Lung (tissue), 12 donors: ENCODE results near the gene PDZD2. TPM values are rescaled to one million over a fixed set of nuclear protein-coding genes. Genes with fewer than 3 reads are reported as not detected.

Source experiments
- ATAC-seq: fragments of 200-7000 bp; cut with Tn5 transposase; one replicate; pipeline ENCODE4 v1.9.1; 2020; ENCODE audit warnings: moderate number of reproducible peaks; ENCODE audit not compliant: insufficient read depth, low FRiP score
- DNase-seq, 3 donors: peaks; one replicate each; pipeline ENCODE4 v3.0.0-alpha.2; 2013 to 2017
- H3K27ac ChIP-seq, 2 donors: one replicate each; pipeline ENCODE4 v1.5.1; 2013; ENCODE audit warnings: mild to moderate bottlenecking in 2 of 2, moderate library complexity in 2 of 2, control low read depth in 1 of 2, inconsistent platforms in 1 of 2, low read depth in 1 of 2, low read length in 1 of 2
- H3K27me3 ChIP-seq, 3 donors: one replicate each; pipeline ENCODE4 v1.5.1; 2013; ENCODE audit warnings: low read length in 2 of 3; ENCODE audit not compliant: control insufficient read depth in 3 of 3, insufficient read depth in 3 of 3
- H3K36me3 ChIP-seq, 4 donors: one replicate each; pipeline ENCODE4 v1.5.1; 2013; ENCODE audit warnings: low read length in 4 of 4, mild to moderate bottlenecking in 1 of 4, moderate library complexity in 1 of 4; ENCODE audit not compliant: control insufficient read depth in 4 of 4, insufficient read depth in 4 of 4
- H3K4me1 ChIP-seq, 5 donors: one replicate each; pipeline ENCODE4 v1.5.1; 2013; ENCODE audit warnings: low read length in 5 of 5, mild to moderate bottlenecking in 2 of 5, moderate library complexity in 1 of 5; ENCODE audit not compliant: control insufficient read depth in 5 of 5, insufficient read depth in 5 of 5
- H3K4me3 ChIP-seq: one replicate; pipeline ENCODE4 v1.5.1; 2013; ENCODE audit warnings: mild to moderate bottlenecking, control low read depth, moderate library complexity
- H3K9ac ChIP-seq, 2 donors: one replicate each; pipeline ENCODE4 v1.5.1; 2013; ENCODE audit warnings: low read length in 2 of 2, control low read depth in 1 of 2; ENCODE audit not compliant: insufficient read depth in 1 of 2
- H3K9me3 ChIP-seq, 4 donors: one replicate each; pipeline ENCODE4 v1.5.1; 2013; ENCODE audit warnings: low read length in 3 of 4, mild to moderate bottlenecking in 1 of 4, moderate library complexity in 1 of 4; ENCODE audit not compliant: control insufficient read depth in 4 of 4, insufficient read depth in 3 of 4
- WGBS, 2 donors: extraction: QIAGEN DNeasy Blood & Tissue Kit; methylation state at CpG; one replicate each; pipeline ENCODE4 v1.1.7; 2013; 5-methylcytosine and 5-hydroxymethylcytosine counted together
- polyA plus RNA-seq, 2 donors: library from polyadenylated mRNA; stranded (reverse); fragments of 200-250 nt; gene quantifications; one replicate each; pipeline ENCODE4 v1.2.1, GENCODE V29; 2013
- total RNA-seq, 2 donors: library from RNA; depleted of rRNA in 1 of 2; stranded (reverse); fragments of >200 nt in 1 of 2; gene quantifications; one replicate each; pipeline ENCODE4 v1.2.1, GENCODE V29; 2014 to 2021
- TF ChIP-seq, protein P1 (sequence below): IDR thresholded peaks from 2 replicates; pipeline ENCODE4 v1.5.1; 2012; ENCODE audit warnings: mild to moderate bottlenecking; ENCODE audit errors: control extremely low read depth, extremely low read depth
- donor health status: control.
- donor health status: control.
- donor health status: Bipolar disorder and iron deficiency.
- donor health status: healthy.
- donor health status: DM: yes; HTN: yes; CAD: no.

Gene PDZD2
- total and polyA plus RNA-seq, 4 donors: 9.2 to 56.3 (median 24.8) TPM

DNA sequence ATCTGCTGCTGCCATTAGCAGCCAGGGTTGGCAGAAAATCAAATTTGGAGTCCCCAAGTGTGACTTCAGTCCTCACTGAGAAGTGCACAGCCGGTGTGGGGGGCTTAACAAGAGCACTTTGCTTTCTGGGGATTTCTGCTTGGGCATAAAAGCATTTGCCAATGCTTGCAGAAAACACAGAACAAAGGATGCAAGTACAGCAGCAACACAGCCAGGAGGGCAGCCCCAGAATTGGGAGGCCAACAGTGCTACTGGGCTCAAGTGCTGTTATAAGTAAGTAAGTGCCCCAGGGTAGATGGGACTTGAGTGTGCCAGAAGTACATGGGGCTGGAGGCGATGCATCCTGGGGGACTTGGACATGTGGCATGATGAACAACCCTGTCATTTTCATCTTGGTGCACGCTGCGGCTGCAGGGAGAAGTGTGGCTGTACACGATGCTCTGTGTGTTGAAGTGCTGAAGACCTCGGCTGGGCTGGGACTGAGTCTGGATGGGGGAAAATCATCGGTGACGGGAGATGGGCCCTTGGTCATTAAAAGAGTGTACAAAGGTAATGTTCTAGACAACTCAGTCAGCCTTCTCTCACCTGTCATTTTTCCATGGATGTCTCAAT lies 461.9 kb downstream of the PDZD2 start:
- 89 to 93% methylated on average over 8 of the region's 8 CpGs for WGBS, 2 donors
- Histone ChIP-seq H3K36me3 (peaks cover 11 to 39% (median 16%) of the 10 kb centered on the region in 4 donors), H3K4me3 (no peak overlapping the region), H3K27me3 (no peaks in the 10 kb centered on the region), H3K9me3 (peaks cover 0 to 1% (median 0%) of the 10 kb centered on the region in 4 donors), H3K4me1 (peaks cover 0 to 6% (median 0%) of the 10 kb centered on the region in 5 donors), H3K9ac (no peak overlapping the region), H3K27ac (no peak overlapping the region)
- no peak for ATAC-seq
- no peak for DNase-seq
- TF ChIP-seq, protein P1, sequence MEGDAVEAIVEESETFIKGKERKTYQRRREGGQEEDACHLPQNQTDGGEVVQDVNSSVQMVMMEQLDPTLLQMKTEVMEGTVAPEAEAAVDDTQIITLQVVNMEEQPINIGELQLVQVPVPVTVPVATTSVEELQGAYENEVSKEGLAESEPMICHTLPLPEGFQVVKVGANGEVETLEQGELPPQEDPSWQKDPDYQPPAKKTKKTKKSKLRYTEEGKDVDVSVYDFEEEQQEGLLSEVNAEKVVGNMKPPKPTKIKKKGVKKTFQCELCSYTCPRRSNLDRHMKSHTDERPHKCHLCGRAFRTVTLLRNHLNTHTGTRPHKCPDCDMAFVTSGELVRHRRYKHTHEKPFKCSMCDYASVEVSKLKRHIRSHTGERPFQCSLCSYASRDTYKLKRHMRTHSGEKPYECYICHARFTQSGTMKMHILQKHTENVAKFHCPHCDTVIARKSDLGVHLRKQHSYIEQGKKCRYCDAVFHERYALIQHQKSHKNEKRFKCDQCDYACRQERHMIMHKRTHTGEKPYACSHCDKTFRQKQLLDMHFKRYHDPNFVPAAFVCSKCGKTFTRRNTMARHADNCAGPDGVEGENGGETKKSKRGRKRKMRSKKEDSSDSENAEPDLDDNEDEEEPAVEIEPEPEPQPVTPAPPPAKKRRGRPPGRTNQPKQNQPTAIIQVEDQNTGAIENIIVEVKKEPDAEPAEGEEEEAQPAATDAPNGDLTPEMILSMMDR: no peak

- H3K9me3 ChIP-seq: peaks cover 0 to 1% (median 0%) of the 10 kb centered on the region in 4 donors
- no peak overlapping the region for H3K9ac ChIP-seq
- no peak overlapping the region for H3K4me3 ChIP-seq
- H3K27ac ChIP-seq: no peak overlapping the region
- H3K36me3 ChIP-seq: peaks cover 19 to 43% (median 25%) of the 10 kb centered on the region in 4 donors
- DNase-seq (no peak), ATAC-seq (no peak)
- H3K27me3 ChIP-seq: no peaks in the 10 kb centered on the region
- H3K4me1 ChIP-seq: peaks cover 0 to 6% (median 0%) of the 10 kb centered on the region in 5 donors
- TF ChIP-seq, protein P1: no peak
- WGBS, 2 donors: 74 to 82% methylated on average over 10 to 12 of the region's 12 CpGs
Observed at GRCh38 chr5:32102254-32102986, 463.5 kb downstream of the PDZD2 start.

DNA sequence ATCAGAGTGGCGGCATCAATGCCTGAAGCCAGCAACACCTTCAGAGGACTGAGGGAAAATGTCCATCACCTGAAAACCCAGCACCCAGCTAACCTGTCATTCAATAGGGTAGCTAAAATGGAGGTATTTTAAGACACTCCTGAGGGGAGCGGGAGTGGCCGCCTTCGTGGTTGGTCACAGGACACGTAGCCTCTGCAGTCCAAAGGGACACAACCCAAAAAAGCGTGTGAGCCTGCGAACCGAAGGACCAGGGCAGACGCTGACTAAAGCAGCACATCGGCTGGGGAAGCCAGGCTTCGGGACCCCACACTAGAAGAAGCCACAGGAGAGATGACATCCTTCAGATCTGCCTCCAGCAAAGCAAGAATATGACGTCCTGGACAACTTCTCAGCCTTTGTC lies 464.6 kb downstream of the PDZD2 start:
- ATAC-seq: no peak
- H3K4me1 ChIP-seq: peaks cover 0 to 4% (median 0%) of the 10 kb centered on the region in 5 donors
- no peaks in the 10 kb centered on the region for H3K27me3 ChIP-seq
- TF ChIP-seq, protein P1: no peak
- WGBS, 2 donors: 96 to 97% methylated on average over 12 of the region's 12 CpGs
- no peak overlapping the region for H3K9ac ChIP-seq
- peaks cover 0 to 1% (median 0%) of the 10 kb centered on the region in 4 donors for H3K9me3 ChIP-seq
- H3K36me3 ChIP-seq: peaks cover 25 to 42% (median 28%) of the 10 kb centered on the region in 4 donors
- no peak for DNase-seq
- no peak overlapping the region for H3K4me3 ChIP-seq
- H3K27ac ChIP-seq: no peak overlapping the region
